Progenitor cell of endocrine pancreas (in vitro differentiated cells): ENCODE results near the gene LHFPL6. TPM values are rescaled to one million over a fixed set of nuclear protein-coding genes. Genes with fewer than 3 reads are reported as not detected.

Source experiments
- DNase-seq: peaks from one replicate; pipeline ENCODE4 v3.0.0; 2021; ENCODE audit warnings: low spot score; ENCODE audit not compliant: unreplicated experiment
- H3K27ac Mint-ChIP-seq: 2 replicates; pipeline ENCODE4 v1.8.0; 2021; ENCODE audit warnings: mild to moderate bottlenecking, moderate library complexity, mixed read lengths
- H3K27me3 Mint-ChIP-seq: 2 replicates; pipeline ENCODE4 v1.8.0; 2021; ENCODE audit warnings: mixed read lengths
- H3K36me3 Mint-ChIP-seq: 2 replicates; pipeline ENCODE4 v1.8.0; 2022; ENCODE audit warnings: mixed read lengths; ENCODE audit not compliant: insufficient read depth
- H3K4me1 Mint-ChIP-seq: 2 replicates; pipeline ENCODE4 v1.8.0; 2021; ENCODE audit warnings: low read depth, mixed read lengths
- H3K4me3 Mint-ChIP-seq: 2 replicates; pipeline ENCODE4 v1.8.0; 2021; ENCODE audit warnings: low read depth, mild to moderate bottlenecking, moderate library complexity, mixed read lengths
- H3K9me3 Mint-ChIP-seq: 2 replicates; pipeline ENCODE4 v1.8.0; 2021; ENCODE audit warnings: low read depth, mixed read lengths
- total RNA-seq: library from RNA; stranded (reverse); gene quantifications from 2 replicates; pipeline ENCODE4 v1.2.1, GENCODE V29; 2021
- TF ChIP-seq, protein P1 (sequence below): fragments of 200-600 bp; sonication (generic); IDR thresholded peaks from one replicate; pipeline ENCODE4 v1.5.0; 2021; ENCODE audit warnings: antibody characterized with exemption, mild to moderate bottlenecking; ENCODE audit not compliant: unreplicated experiment

Gene LHFPL6
- total RNA-seq, 1 donor from 2014 or later = 1.0 TPM

DNA sequence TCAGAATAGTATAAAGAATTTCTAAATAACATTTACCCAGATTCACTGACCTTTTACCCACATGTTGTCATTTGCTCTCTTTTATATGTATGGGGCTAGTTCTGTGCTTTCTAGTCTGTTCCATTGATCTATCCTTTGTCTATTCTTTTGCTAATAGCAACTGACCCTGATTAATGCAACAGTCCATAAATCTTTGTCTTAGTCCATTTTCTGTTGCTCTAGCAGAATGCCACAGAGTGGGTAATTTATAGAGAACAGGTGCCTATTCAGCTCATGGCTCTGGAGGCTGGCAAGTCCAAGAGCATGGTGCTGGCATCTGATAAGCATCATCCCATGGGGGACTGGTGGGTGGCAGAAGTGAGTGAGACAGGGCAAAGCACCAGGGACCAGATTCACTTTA lies 52.1 kb downstream of the LHFPL6 start:
- H3K27me3 Mint-ChIP-seq = peaks cover 9% of the 10 kb centered on the region
- H3K4me3 Mint-ChIP-seq = no peak overlapping the region

DNA sequence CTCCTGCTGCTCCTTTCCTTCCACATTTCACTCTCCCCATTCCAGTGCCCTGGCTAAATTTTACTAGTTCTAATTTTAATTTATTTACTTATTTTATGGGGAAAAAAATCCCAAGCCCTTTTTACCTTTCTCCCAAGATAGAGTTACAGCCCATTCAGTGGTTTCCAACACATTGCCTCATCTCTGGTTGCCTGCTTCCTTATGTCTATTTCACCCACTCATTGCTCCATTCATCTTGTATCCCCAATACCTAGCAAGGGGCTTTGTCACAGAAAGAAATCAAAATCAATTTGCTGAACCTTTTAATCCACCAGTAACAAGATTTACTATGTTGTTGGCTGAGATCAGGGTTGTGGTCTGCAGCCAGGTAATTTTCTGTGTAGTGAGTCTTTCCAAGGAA lies 55.9 kb downstream of the LHFPL6 start:
- TF ChIP-seq, protein P1, sequence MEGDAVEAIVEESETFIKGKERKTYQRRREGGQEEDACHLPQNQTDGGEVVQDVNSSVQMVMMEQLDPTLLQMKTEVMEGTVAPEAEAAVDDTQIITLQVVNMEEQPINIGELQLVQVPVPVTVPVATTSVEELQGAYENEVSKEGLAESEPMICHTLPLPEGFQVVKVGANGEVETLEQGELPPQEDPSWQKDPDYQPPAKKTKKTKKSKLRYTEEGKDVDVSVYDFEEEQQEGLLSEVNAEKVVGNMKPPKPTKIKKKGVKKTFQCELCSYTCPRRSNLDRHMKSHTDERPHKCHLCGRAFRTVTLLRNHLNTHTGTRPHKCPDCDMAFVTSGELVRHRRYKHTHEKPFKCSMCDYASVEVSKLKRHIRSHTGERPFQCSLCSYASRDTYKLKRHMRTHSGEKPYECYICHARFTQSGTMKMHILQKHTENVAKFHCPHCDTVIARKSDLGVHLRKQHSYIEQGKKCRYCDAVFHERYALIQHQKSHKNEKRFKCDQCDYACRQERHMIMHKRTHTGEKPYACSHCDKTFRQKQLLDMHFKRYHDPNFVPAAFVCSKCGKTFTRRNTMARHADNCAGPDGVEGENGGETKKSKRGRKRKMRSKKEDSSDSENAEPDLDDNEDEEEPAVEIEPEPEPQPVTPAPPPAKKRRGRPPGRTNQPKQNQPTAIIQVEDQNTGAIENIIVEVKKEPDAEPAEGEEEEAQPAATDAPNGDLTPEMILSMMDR = no peak
- no peaks in the 10 kb centered on the region for H3K4me1 Mint-ChIP-seq

More for the DNA sequence above, 52.1 kb downstream of the LHFPL6 start:
- Mint-ChIP-seq H3K36me3 (no peaks in the 10 kb centered on the region), H3K4me1 (no peaks in the 10 kb centered on the region), H3K27ac (no peak overlapping the region), H3K9me3 (no peaks in the 10 kb centered on the region)
- TF ChIP-seq, protein P1 = no peak
- DNase-seq = no peak

DNA sequence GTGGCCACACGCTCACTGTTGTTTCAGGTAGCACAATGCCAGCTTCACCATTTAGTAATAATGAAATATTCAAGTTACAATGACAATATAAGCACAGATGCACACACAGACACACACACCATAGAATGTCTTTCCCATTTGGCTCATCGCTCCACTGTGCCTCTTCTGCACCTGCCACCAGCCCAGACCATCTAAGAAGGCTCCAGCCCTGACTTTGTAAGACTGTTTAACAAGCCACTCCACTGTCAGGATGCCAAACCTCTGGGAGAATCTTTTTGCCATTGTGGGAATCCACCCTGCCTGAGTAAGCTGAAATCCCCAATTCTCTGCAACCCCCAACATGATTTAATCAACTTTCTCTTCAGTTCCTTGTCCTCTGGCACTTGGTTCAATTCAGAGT lies 60.6 kb downstream of the LHFPL6 start:
- Mint-ChIP-seq H3K27ac (no peak overlapping the region), H3K9me3 (no peaks in the 10 kb centered on the region), H3K36me3 (no peaks in the 10 kb centered on the region), H3K27me3 (peaks cover 7% of the 10 kb centered on the region), H3K4me3 (no peak overlapping the region), H3K4me1 (no peaks in the 10 kb centered on the region)
- TF ChIP-seq, protein P1 = no peak
- DNase-seq = no peak

More for the DNA sequence above, 55.9 kb downstream of the LHFPL6 start:
- Mint-ChIP-seq H3K4me3 (no peak overlapping the region), H3K27ac (no peak overlapping the region), H3K36me3 (no peaks in the 10 kb centered on the region), H3K9me3 (no peaks in the 10 kb centered on the region), H3K27me3 (peaks cover 9% of the 10 kb centered on the region)
- DNase-seq = no peak

DNA sequence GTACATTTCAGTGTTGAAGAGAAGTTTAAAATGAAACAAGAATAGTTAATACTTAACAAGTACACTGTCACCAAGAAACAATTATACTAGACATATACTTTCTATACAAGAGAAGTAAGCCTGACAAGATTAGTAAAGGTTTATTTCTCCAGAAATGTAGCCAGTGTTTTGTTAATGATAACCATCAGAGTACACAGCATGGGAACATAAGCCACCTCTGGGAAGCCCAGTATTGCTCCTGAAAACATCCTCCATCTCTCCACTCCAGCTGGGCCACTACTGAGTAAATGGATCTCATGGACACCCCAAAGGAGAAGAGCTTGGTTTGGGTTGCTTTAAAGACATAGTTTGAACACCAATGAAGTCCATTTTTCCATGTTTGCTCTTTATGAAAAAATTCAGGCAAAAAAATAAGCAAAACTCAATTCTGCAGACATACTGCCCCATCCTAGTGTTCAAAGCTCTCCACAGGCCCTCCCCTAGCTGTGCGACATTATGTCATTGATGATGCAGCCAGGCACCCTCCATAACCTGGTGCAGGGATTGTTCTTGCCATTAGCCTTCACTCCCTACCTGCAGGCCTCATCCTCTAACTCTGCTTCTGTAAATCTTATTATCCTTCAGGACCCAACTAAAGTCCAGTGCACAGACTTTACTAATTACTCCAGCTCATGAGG lies 61.9 kb downstream of the LHFPL6 start:
- Mint-ChIP-seq H3K4me1 (peaks cover 1% of the 10 kb centered on the region), H3K36me3 (no peaks in the 10 kb centered on the region), H3K27me3 (peaks cover 3% of the 10 kb centered on the region), H3K4me3 (no peak overlapping the region), H3K27ac (no peak overlapping the region), H3K9me3 (no peaks in the 10 kb centered on the region)
- DNase-seq = no peak
- TF ChIP-seq, protein P1 = no peak

DNA sequence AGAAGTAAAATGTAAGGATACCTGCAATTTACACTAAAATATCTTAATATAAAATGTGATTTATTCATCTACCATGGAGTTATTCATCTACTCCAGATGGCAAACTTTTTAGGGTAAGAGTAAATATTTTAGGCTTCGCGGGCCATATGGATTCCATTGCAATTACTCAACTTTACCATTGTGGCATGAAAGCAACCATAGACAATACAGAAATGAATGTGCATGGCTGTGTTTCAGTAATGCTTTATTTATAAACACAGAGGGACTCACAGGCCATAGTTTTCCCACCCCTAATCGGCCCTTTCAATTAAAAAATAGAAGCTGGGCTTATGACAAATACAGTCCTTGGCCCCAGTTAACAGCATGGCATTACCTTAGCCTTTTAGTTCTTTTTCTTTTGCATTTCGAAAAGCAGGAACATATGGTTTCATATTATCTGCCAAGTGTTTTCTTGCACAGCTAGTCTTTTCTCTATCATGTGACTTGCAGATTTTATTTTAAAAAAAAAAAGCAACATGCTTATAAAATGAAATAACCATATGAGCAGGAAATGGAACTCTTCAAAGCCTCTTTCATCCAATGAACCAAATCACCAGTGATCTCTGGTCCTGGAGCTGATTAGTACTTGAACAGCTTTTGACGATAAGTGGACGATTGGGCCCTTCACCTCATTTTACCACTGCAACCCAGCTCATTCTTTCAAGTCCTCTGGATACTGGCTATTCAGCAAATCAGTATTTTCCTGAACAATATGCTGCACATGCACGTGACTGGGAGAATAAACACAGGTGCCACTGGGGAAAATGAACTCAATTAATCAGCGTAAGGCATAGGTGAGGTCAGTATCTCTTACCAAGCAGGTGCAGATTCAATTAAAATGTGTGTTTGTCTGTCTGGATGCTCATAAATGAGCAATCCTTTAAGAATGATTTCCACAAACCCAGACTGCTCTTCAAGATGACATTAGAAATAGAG lies 63.9 kb downstream of the LHFPL6 start:
- Mint-ChIP-seq H3K27me3 (peaks cover 3% of the 10 kb centered on the region), H3K36me3 (no peaks in the 10 kb centered on the region), H3K9me3 (no peaks in the 10 kb centered on the region), H3K4me3 (no peak overlapping the region), H3K4me1 (peaks cover 1% of the 10 kb centered on the region), H3K27ac (no peak overlapping the region)
- TF ChIP-seq, protein P1 = no peak
- DNase-seq = no peak
